ENCODE measurements around the gene FKBP5.
"Not testable (repeated sequence)": the region's sequence is repeated elsewhere in the genome, so short reads cannot be mapped to it uniquely, and the experiment has no call there.

Gene FKBP5

GRCh38 chr6:35723587-35723986, 34.9 kb upstream of the FKBP5 start:
- DNase-seq (ENCODE audit: low spot score), result no peak

- no peak for DNase-seq (ENCODE audit: low spot score)
These were observed 33.5 kb upstream of the FKBP5 start for GRCh38 chr6:35722121-35722761.

- peak; percentile 26 for DNase-seq (ENCODE audit: low spot score)
These were observed 31.4 kb upstream of the FKBP5 start for GRCh38 chr6:35719830-35720733.

GRCh38 chr6:35719404-35719829, 30.7 kb upstream of the FKBP5 start:
- DNase-seq (ENCODE audit: low spot score), result no peak

GRCh38 chr6:35718911-35719381, 30.2 kb upstream of the FKBP5 start:
- DNase-seq (ENCODE audit: low spot score), result peak; percentile 39

GRCh38 chr6:35718375-35718736, 29.6 kb upstream of the FKBP5 start:
- DNase-seq (ENCODE audit: low spot score), result no peak

GRCh38 chr6:35717449-35718374, 29.0 kb upstream of the FKBP5 start:
- DNase-seq (ENCODE audit: low spot score), result no peak

- no peak for DNase-seq (ENCODE audit: low spot score)
These were observed 28.1 kb upstream of the FKBP5 start for GRCh38 chr6:35716798-35717197.

- DNase-seq (ENCODE audit: low spot score), result no peak
These were observed 24.5 kb upstream of the FKBP5 start for GRCh38 chr6:35713006-35713767.

- no peak for DNase-seq (ENCODE audit: low spot score)
These were observed 23.0 kb upstream of the FKBP5 start for GRCh38 chr6:35711731-35712130.

GRCh38 chr6:35710241-35710847, 21.6 kb upstream of the FKBP5 start:
- DNase-seq (ENCODE audit: low spot score), result no peak

GRCh38 chr6:35708585-35708984, 19.9 kb upstream of the FKBP5 start:
- no peak for DNase-seq (ENCODE audit: low spot score)

GRCh38 chr6:35707714-35708407, 19.1 kb upstream of the FKBP5 start:
- DNase-seq (ENCODE audit: low spot score), result no peak

- no peak for DNase-seq (ENCODE audit: low spot score)
These were observed 17.8 kb upstream of the FKBP5 start for GRCh38 chr6:35706468-35706867.

GRCh38 chr6:35703554-35703953, 14.8 kb upstream of the FKBP5 start:
- DNase-seq (ENCODE audit: low spot score), result no peak

- DNase-seq (ENCODE audit: low spot score), result no peak
These were observed 10.1 kb upstream of the FKBP5 start for GRCh38 chr6:35698858-35699257.

GRCh38 chr6:35698430-35698829, 9.7 kb upstream of the FKBP5 start:
- not testable (repeated sequence) for DNase-seq (ENCODE audit: low spot score)

- no peak for DNase-seq (ENCODE audit: low spot score)
These were observed 5.7 kb upstream of the FKBP5 start for GRCh38 chr6:35694462-35694861.

- no peak for DNase-seq (ENCODE audit: low spot score)
These were observed 2.5 kb upstream of the FKBP5 start for GRCh38 chr6:35691027-35691824.

GRCh38 chr6:35690484-35690883, 1.8 kb upstream of the FKBP5 start:
- no peak for DNase-seq (ENCODE audit: low spot score)
